Fibroblast of lung (primary cell): ENCODE measurements around the gene OGFRL1. TPM values are rescaled to one million over a fixed set of nuclear protein-coding genes. Genes with fewer than 3 reads are reported as not detected.

Source experiments
- DNase-seq, 2 donors: peaks; one replicate each; pipeline versions ENCODE4 v3.0.0 to v3.0.0-alpha.2; 2010; ENCODE audit warnings: low read depth in 2 of 2
- H2AFZ ChIP-seq: 2 replicates; pipeline ENCODE4 v1.5.1; 2012; ENCODE audit warnings: low read length, control low read depth, inconsistent platforms
- H3K27ac ChIP-seq: 2 replicates; pipeline ENCODE4 v1.5.1; 2011; ENCODE audit warnings: low read length, control low read depth; ENCODE audit not compliant: insufficient read depth
- H3K27me3 ChIP-seq: 2 replicates; pipeline ENCODE4 v1.5.1; 2011; ENCODE audit warnings: mild to moderate bottlenecking, low read length; ENCODE audit not compliant: control insufficient read depth, insufficient read depth
- H3K36me3 ChIP-seq: 2 replicates; pipeline ENCODE4 v1.5.1; 2011; ENCODE audit warnings: low read length; ENCODE audit not compliant: control insufficient read depth, insufficient read depth
- H3K4me1 ChIP-seq: 2 replicates; pipeline ENCODE4 v1.5.1; 2011; ENCODE audit warnings: low read length; ENCODE audit not compliant: control insufficient read depth, insufficient read depth; ENCODE audit errors: extremely low read depth
- H3K4me2 ChIP-seq: 2 replicates; pipeline ENCODE4 v1.5.1; 2011; ENCODE audit warnings: low read length, control low read depth; ENCODE audit not compliant: insufficient read depth; ENCODE audit errors: extremely low read depth
- H3K4me3 ChIP-seq, 4 experiments: fragments of 200-600 bp in 1 of 4; sonication (generic) in 1 of 4; replicated peaks in 1 of 4; 2 replicates each; pipeline ENCODE4 v1.5.1; 2011 to 2016; ENCODE audit warnings: low read length in 4 of 4, low read depth in 3 of 4, mild to moderate bottlenecking in 3 of 4, control low read depth in 2 of 4, inconsistent platforms in 1 of 4, mixed read lengths in 1 of 4; ENCODE audit not compliant: insufficient read depth in 1 of 4; ENCODE audit errors: control extremely low read depth in 1 of 4
- H3K79me2 ChIP-seq: 2 replicates; pipeline ENCODE4 v1.5.1; 2012; ENCODE audit warnings: mild to moderate bottlenecking, low read length, inconsistent platforms; ENCODE audit not compliant: control insufficient read depth, insufficient read depth
- H3K9ac ChIP-seq: 2 replicates; pipeline ENCODE4 v1.5.1; 2011; ENCODE audit warnings: mild to moderate bottlenecking, low read length, control low read depth; ENCODE audit not compliant: insufficient read depth
- H3K9me3 ChIP-seq: 2 replicates; pipeline ENCODE4 v1.5.1; 2012; ENCODE audit warnings: low read depth, low read length; ENCODE audit not compliant: control insufficient read depth, insufficient read depth
- H4K20me1 ChIP-seq: 2 replicates; pipeline ENCODE4 v1.5.1; 2011; ENCODE audit warnings: low read length; ENCODE audit not compliant: control insufficient read depth, insufficient read depth; ENCODE audit errors: extremely low read depth
- EZH2 ChIP-seq: IDR thresholded peaks from 2 replicates; pipeline ENCODE4 v1.5.1; 2012; ENCODE audit warnings: low read length, control low read depth, mild to moderate bottlenecking; ENCODE audit errors: missing control alignments
- polyA plus RNA-seq, 2 donors: library from polyadenylated mRNA; depleted of rRNA in 1 of 2; stranded (reverse) in 1 of 2; unstranded in 1 of 2; fragments of >200 nt; gene quantifications; 2 replicates each; pipeline ENCODE4 v1.2.1, GENCODE V29; 2011 to 2012; ENCODE audit warnings: missing spikeins in 1 of 2
- total RNA-seq: library from RNA; depleted of rRNA; stranded (reverse); fragments of >200 nt; gene quantifications from 2 replicates; pipeline ENCODE4 v1.2.1, GENCODE V29; 2014
- TF ChIP-seq, protein P1 (sequence below), 2 donors: IDR thresholded peaks in 1 of 2; conservative IDR thresholded peaks in 1 of 2; 1 replicate in 1 of 2; 2 replicates in 1 of 2; pipeline ENCODE4 v1.5.1; 2011 to 2012; ENCODE audit warnings: low read length in 2 of 2, control low read depth in 1 of 2, inconsistent platforms in 1 of 2, low read depth in 1 of 2, mild to moderate bottlenecking in 1 of 2

The OGFRL1 gene
- total and polyA plus RNA-seq, 2 donors (not counting 1 experiment from before 2014, with no cell fraction given), result 14.0 to 27.7 TPM

DNA sequence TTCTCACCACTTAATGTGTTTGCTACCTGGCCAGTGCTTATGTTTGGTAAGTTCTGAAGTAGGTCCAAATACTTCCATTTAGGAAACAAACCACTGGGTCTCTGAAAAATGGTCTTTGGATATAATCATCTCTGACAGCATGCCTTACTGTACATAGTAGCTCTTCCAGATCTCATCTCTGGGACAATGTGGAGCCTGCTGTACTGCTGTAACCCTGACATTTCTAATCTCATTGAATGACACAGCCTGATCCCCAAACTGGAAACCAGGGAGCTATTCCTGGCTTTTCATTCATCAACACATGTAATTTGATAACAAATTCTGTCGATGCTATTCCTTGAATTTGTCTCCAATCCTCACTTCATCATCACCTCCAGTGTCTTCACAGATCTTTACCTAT is 23.5 kb downstream of the OGFRL1 start:
- H3K9me3 ChIP-seq, result no peaks in the 10 kb centered on the region
- H3K9ac ChIP-seq, result no peak overlapping the region
- H3K79me2 ChIP-seq, result no peaks in the 10 kb centered on the region
- no peaks in the 10 kb centered on the region for H3K27me3 ChIP-seq
- H2AFZ ChIP-seq, result no peak overlapping the region
- H3K36me3 ChIP-seq, result no peaks in the 10 kb centered on the region
- H4K20me1 ChIP-seq, result no peaks in the 10 kb centered on the region
- no peak overlapping the region for H3K4me3 ChIP-seq
- no peak overlapping the region for H3K4me2 ChIP-seq
- TF ChIP-seq, protein P1, sequence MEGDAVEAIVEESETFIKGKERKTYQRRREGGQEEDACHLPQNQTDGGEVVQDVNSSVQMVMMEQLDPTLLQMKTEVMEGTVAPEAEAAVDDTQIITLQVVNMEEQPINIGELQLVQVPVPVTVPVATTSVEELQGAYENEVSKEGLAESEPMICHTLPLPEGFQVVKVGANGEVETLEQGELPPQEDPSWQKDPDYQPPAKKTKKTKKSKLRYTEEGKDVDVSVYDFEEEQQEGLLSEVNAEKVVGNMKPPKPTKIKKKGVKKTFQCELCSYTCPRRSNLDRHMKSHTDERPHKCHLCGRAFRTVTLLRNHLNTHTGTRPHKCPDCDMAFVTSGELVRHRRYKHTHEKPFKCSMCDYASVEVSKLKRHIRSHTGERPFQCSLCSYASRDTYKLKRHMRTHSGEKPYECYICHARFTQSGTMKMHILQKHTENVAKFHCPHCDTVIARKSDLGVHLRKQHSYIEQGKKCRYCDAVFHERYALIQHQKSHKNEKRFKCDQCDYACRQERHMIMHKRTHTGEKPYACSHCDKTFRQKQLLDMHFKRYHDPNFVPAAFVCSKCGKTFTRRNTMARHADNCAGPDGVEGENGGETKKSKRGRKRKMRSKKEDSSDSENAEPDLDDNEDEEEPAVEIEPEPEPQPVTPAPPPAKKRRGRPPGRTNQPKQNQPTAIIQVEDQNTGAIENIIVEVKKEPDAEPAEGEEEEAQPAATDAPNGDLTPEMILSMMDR (conservative IDR thresholded peaks at IDR 0.05 in 1 of 2, IDR thresholded peaks at IDR 0.05 in 1 of 2; ENCODE audit: low read depth in 1 of 2, low read length in 2 of 2), result no peak
- no peak for TF ChIP-seq EZH2
- no peak for DNase-seq
- no peak overlapping the region for H3K27ac ChIP-seq
- H3K4me1 ChIP-seq, result no peaks in the 10 kb centered on the region

DNA sequence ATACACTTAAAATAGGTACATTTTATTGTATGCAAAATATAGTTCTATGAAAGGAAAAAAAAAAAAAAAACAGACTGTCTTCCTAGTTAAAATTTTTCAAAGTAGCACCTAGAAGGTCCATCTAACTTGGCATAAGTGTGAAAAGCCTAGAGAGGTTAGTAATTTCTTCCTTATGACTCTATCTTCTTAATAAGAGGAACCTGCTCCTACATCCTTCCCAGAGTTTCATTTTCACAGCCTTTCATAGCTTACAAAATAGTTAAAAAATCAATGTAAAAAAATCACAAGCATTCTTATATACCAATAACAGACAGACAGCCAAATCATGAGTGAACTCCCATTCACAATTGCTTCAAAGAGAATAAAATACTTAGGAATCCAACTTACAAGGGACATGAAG is 28.8 kb downstream of the OGFRL1 start:
- H3K79me2 ChIP-seq, result no peaks in the 10 kb centered on the region
- no peak overlapping the region for H3K4me2 ChIP-seq
- H3K4me3 ChIP-seq, result no peak overlapping the region
- no peaks in the 10 kb centered on the region for H4K20me1 ChIP-seq
- H3K9me3 ChIP-seq, result no peaks in the 10 kb centered on the region
- no peaks in the 10 kb centered on the region for H3K36me3 ChIP-seq
- no peak overlapping the region for H3K27ac ChIP-seq
- TF ChIP-seq, protein P1 (conservative IDR thresholded peaks at IDR 0.05 in 1 of 2, IDR thresholded peaks at IDR 0.05 in 1 of 2; ENCODE audit: low read depth in 1 of 2, low read length in 2 of 2), result no peak
- TF ChIP-seq EZH2, result no peak
- H2AFZ ChIP-seq, result no peak overlapping the region
- H3K4me1 ChIP-seq, result no peaks in the 10 kb centered on the region
- H3K9ac ChIP-seq, result no peak overlapping the region
- H3K27me3 ChIP-seq, result no peaks in the 10 kb centered on the region
- DNase-seq, result no peak

DNA sequence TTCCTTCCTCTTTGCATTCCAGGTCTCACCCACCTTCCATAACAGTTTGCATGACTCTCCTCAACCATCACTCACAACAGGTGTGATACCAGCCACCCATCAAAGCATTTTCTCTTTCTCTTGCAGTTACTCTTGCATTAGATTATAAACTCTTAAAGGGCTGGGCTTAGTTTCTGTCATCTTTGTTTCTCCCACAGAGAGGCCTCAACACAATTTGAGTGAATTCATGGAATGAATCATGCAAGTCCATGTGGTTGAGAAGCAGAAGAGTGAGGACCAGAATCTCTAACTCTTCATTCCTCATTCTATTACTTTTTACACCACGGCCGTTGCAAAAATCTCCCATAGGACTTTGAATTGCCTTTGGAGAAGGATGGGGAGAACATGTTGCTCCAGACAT is 31.4 kb downstream of the OGFRL1 start:
- H3K4me3 ChIP-seq, result no peak overlapping the region
- H3K4me1 ChIP-seq, result no peaks in the 10 kb centered on the region
- H3K9me3 ChIP-seq, result no peaks in the 10 kb centered on the region
- H3K36me3 ChIP-seq, result no peaks in the 10 kb centered on the region
- H2AFZ ChIP-seq, result no peak overlapping the region
- no peaks in the 10 kb centered on the region for H4K20me1 ChIP-seq
- no peak overlapping the region for H3K27ac ChIP-seq
- no peak overlapping the region for H3K9ac ChIP-seq
- no peak overlapping the region for H3K4me2 ChIP-seq
- DNase-seq, result no peak
- TF ChIP-seq, protein P1 (conservative IDR thresholded peaks at IDR 0.05 in 1 of 2, IDR thresholded peaks at IDR 0.05 in 1 of 2; ENCODE audit: low read depth in 1 of 2, low read length in 2 of 2), result no peak
- no peak for TF ChIP-seq EZH2
- no peaks in the 10 kb centered on the region for H3K79me2 ChIP-seq
- H3K27me3 ChIP-seq, result no peaks in the 10 kb centered on the region
